Measurements from ENCODE around the gene ZNF354C. TPM values are rescaled to one million over a fixed set of nuclear protein-coding genes. Genes with fewer than 3 reads are reported as not detected.

Gene ZNF354C
- total RNA-seq, 1 donor from 2014 or later: 4.1 TPM

- Histone ChIP-seq H2AFZ (ENCODE audit: low read depth, low read length) (no peak overlapping the region), H4K20me1 (ENCODE audit: insufficient read depth, low read length) (no peaks in the 10 kb centered on the region), H3K36me3 (ENCODE audit: insufficient read depth, low read length) (no peaks in the 10 kb centered on the region), H3K27me3 (ENCODE audit: insufficient read depth, low read length) (no peaks in the 10 kb centered on the region), H3K27ac (ENCODE audit: low read depth, low read length) (no peak overlapping the region), H3K4me1 (ENCODE audit: insufficient read depth, low read length) (no peaks in the 10 kb centered on the region), H3K79me2 (ENCODE audit: insufficient read depth, low read length) (no peaks in the 10 kb centered on the region), H3K4me3 (ENCODE audit: insufficient read depth, low read depth, low read length) (no peak overlapping the region), H3K9ac (ENCODE audit: low read length) (no peak overlapping the region), H3K9me3 (ENCODE audit: insufficient read depth, low read depth, low read length) (peaks cover 16% of the 10 kb centered on the region), H3K4me2 (ENCODE audit: low read length) (no peak overlapping the region)
- Mint-ChIP-seq H3K4me3 (ENCODE audit: unreplicated experiment) (no peak overlapping the region), H3K9me3 (ENCODE audit: unreplicated experiment) (peaks cover 19% of the 10 kb centered on the region), H3K27me3 (ENCODE audit: low read depth, unreplicated experiment) (no peaks in the 10 kb centered on the region), H3K36me3 (ENCODE audit: low read depth, unreplicated experiment) (peaks cover 6% of the 10 kb centered on the region), H3K27ac (ENCODE audit: unreplicated experiment) (no peak overlapping the region), H3K4me1 (ENCODE audit: low read depth, unreplicated experiment) (no peaks in the 10 kb centered on the region)
- TF ChIP-seq EZH2 (IDR thresholded peaks at IDR 0.05; ENCODE audit: insufficient read depth, low read length) (no peak), CTCF (IDR thresholded peaks at IDR 0.05; ENCODE audit: insufficient read depth, low read depth, low read length) (no peak)
- FAIRE-seq: no peak
- no peak for DNase-seq (ENCODE audit: low read depth)
Measured at GRCh38 chr5:179118756-179119414, 58.7 kb downstream of the ZNF354C start.

GRCh38 chr5:179119415-179120170, 59.4 kb downstream of the ZNF354C start:
- DNase-seq (ENCODE audit: low read depth) (no peak), FAIRE-seq (no peak)
- TF ChIP-seq EZH2 (IDR thresholded peaks at IDR 0.05; ENCODE audit: insufficient read depth, low read length) (no peak), CTCF (IDR thresholded peaks at IDR 0.05; ENCODE audit: insufficient read depth, low read depth, low read length) (no peak)
- Histone ChIP-seq H3K27me3 (ENCODE audit: insufficient read depth, low read length) (no peaks in the 10 kb centered on the region), H3K4me3 (ENCODE audit: insufficient read depth, low read depth, low read length) (no peak overlapping the region), H3K36me3 (ENCODE audit: insufficient read depth, low read length) (no peaks in the 10 kb centered on the region), H3K4me1 (ENCODE audit: insufficient read depth, low read length) (no peaks in the 10 kb centered on the region), H3K4me2 (ENCODE audit: low read length) (no peak overlapping the region), H3K79me2 (ENCODE audit: insufficient read depth, low read length) (no peaks in the 10 kb centered on the region), H3K9me3 (ENCODE audit: insufficient read depth, low read depth, low read length) (peaks cover 14% of the 10 kb centered on the region), H3K27ac (ENCODE audit: low read depth, low read length) (no peak overlapping the region), H4K20me1 (ENCODE audit: insufficient read depth, low read length) (no peaks in the 10 kb centered on the region), H2AFZ (ENCODE audit: low read depth, low read length) (no peak overlapping the region), H3K9ac (ENCODE audit: low read length) (no peak overlapping the region)
- Mint-ChIP-seq H3K4me1 (ENCODE audit: low read depth, unreplicated experiment) (no peaks in the 10 kb centered on the region), H3K36me3 (ENCODE audit: low read depth, unreplicated experiment) (peaks cover 6% of the 10 kb centered on the region), H3K27me3 (ENCODE audit: low read depth, unreplicated experiment) (no peaks in the 10 kb centered on the region), H3K4me3 (ENCODE audit: unreplicated experiment) (no peak overlapping the region), H3K27ac (ENCODE audit: unreplicated experiment) (no peak overlapping the region), H3K9me3 (ENCODE audit: unreplicated experiment) (peaks cover 24% of the 10 kb centered on the region)

GRCh38 chr5:179120421-179120861, 60.3 kb downstream of the ZNF354C start:
- H3K36me3 ChIP-seq (ENCODE audit: insufficient read depth, low read length): no peaks in the 10 kb centered on the region
- peaks cover 14% of the 10 kb centered on the region for H3K9me3 ChIP-seq (ENCODE audit: insufficient read depth, low read depth, low read length)
- peaks cover 23% of the 10 kb centered on the region for H3K9me3 Mint-ChIP-seq (ENCODE audit: unreplicated experiment)
- no peak overlapping the region for H3K4me3 Mint-ChIP-seq (ENCODE audit: unreplicated experiment)
- no peaks in the 10 kb centered on the region for H3K27me3 Mint-ChIP-seq (ENCODE audit: low read depth, unreplicated experiment)
- H3K27ac ChIP-seq (ENCODE audit: low read depth, low read length): no peak overlapping the region
- no peaks in the 10 kb centered on the region for H3K4me1 Mint-ChIP-seq (ENCODE audit: low read depth, unreplicated experiment)
- no peak overlapping the region for H3K9ac ChIP-seq (ENCODE audit: low read length)
- H3K79me2 ChIP-seq (ENCODE audit: insufficient read depth, low read length): no peaks in the 10 kb centered on the region
- DNase-seq (ENCODE audit: low read depth) (no peak), FAIRE-seq (no peak)
- peaks cover 10% of the 10 kb centered on the region for H3K36me3 Mint-ChIP-seq (ENCODE audit: low read depth, unreplicated experiment)
- H2AFZ ChIP-seq (ENCODE audit: low read depth, low read length): no peak overlapping the region
- no peak overlapping the region for H3K4me2 ChIP-seq (ENCODE audit: low read length)
- H3K27me3 ChIP-seq (ENCODE audit: insufficient read depth, low read length): no peaks in the 10 kb centered on the region
- no peak overlapping the region for H3K4me3 ChIP-seq (ENCODE audit: insufficient read depth, low read depth, low read length)
- H4K20me1 ChIP-seq (ENCODE audit: insufficient read depth, low read length): no peaks in the 10 kb centered on the region
- no peaks in the 10 kb centered on the region for H3K4me1 ChIP-seq (ENCODE audit: insufficient read depth, low read length)
- TF ChIP-seq CTCF (IDR thresholded peaks at IDR 0.05; ENCODE audit: insufficient read depth, low read depth, low read length): no peak
- TF ChIP-seq EZH2 (IDR thresholded peaks at IDR 0.05; ENCODE audit: insufficient read depth, low read length): no peak
- H3K27ac Mint-ChIP-seq (ENCODE audit: unreplicated experiment): peak overlapping the region; percentile 87
